GM13977 (cell line): ENCODE data around the gene TSPAN4.

ENCODE experiments used
- DNase-seq: peaks from one replicate; pipeline ENCODE4 v3.0.0; 2012; ENCODE audit warnings: low spot score
- CTCF ChIP-seq: IDR thresholded peaks from 2 replicates; pipeline ENCODE4 v1.5.1; 2012; ENCODE audit warnings: mild to moderate bottlenecking, control low read depth; ENCODE audit not compliant: insufficient read depth; ENCODE audit errors: extremely low read depth, missing control alignments
- in situ Hi-C: fragments of 300-500 bp; cut with MboI; formaldehyde crosslinking; loops from one replicate; pipeline ENCODE4 v1.12.0; 2022; ENCODE audit warnings: low sequenced_read_pairs, low pct_unique_long_range_greater_than_20kb, mixed read lengths, inconsistent platforms; ENCODE audit not compliant: unreplicated experiment

Gene TSPAN4

GRCh38 chr11:863023-863909 is 20.6 kb downstream of the TSPAN4 start:
- no peak for TF ChIP-seq CTCF
- in situ Hi-C loops, result no loop called here
- DNase-seq, result no peak

- no peak for TF ChIP-seq CTCF
- in situ Hi-C loops, result no loop called here
Observed at GRCh38 chr11:863910-864827, 21.5 kb downstream of the TSPAN4 start.

GRCh38 chr11:864898-865297 is 22.2 kb downstream of the TSPAN4 start:
- no peak for TF ChIP-seq CTCF
- in situ Hi-C loops, result no loop called here
- DNase-seq, result no peak

More at GRCh38 chr11:863910-864827, 21.5 kb downstream of the TSPAN4 start:
- no peak for DNase-seq

- DNase-seq, result no peak
- no peak for TF ChIP-seq CTCF
- in situ Hi-C loops, result no loop called here
Observed at GRCh38 chr11:865462-866430, 23.1 kb downstream of the TSPAN4 start.

GRCh38 chr11:866481-866880 is 23.8 kb downstream of the TSPAN4 start:
- no peak for TF ChIP-seq CTCF
- in situ Hi-C loops, result no loop called here
- no peak for DNase-seq

GRCh38 chr11:867856-868358 is 25.3 kb downstream of the TSPAN4 start:
- in situ Hi-C loops, result no loop called here
- DNase-seq, result no peak
- TF ChIP-seq CTCF, result no peak
